Spleen (tissue), 11 donors: Measurements from ENCODE around the gene HAAO. TPM values are rescaled to one million over a fixed set of nuclear protein-coding genes. Genes with fewer than 3 reads are reported as not detected.

Experiments used
- DNase-seq: peaks from one replicate; pipeline ENCODE4 v3.0.0-alpha.2; 2020
- H3K27ac ChIP-seq, 8 donors: fragments of 200-600 bp; sonication (generic) in 7 of 8; 1 replicate in 4 of 8; 2 replicates in 4 of 8; pipeline versions ENCODE4 v1.5.0 to v1.8.0; 2016 to 2021; ENCODE audit warnings: inconsistent platforms in 4 of 8, mild to moderate bottlenecking in 4 of 8, moderate library complexity in 1 of 8
- H3K27me3 ChIP-seq, 7 donors: fragments of 200-600 bp; sonication (generic) in 6 of 7; replicated peaks in 1 of 7; 1 replicate in 4 of 7; 2 replicates in 3 of 7; pipeline versions ENCODE4 v1.5.0 to v1.8.0; 2016 to 2021; ENCODE audit warnings: inconsistent platforms in 3 of 7, mild to moderate bottlenecking in 1 of 7
- H3K36me3 ChIP-seq, 6 donors: fragments of 200-600 bp; sonication (generic) in 5 of 6; 1 replicate in 4 of 6; 2 replicates in 2 of 6; pipeline versions ENCODE4 v1.5.0 to v1.8.0; 2016 to 2021; ENCODE audit warnings: inconsistent platforms in 2 of 6
- H3K4me1 ChIP-seq, 6 donors: fragments of 200-600 bp; sonication (generic) in 5 of 6; 1 replicate in 3 of 6; 2 replicates in 3 of 6; pipeline versions ENCODE4 v1.5.0 to v1.8.0; 2016 to 2021; ENCODE audit warnings: inconsistent platforms in 3 of 6
- H3K4me3 ChIP-seq, 8 donors: fragments of 200-600 bp; sonication (generic) in 7 of 8; 1 replicate in 4 of 8; 2 replicates in 4 of 8; pipeline versions ENCODE4 v1.5.0 to v1.8.0; 2016 to 2021; ENCODE audit warnings: inconsistent platforms in 4 of 8, mild to moderate bottlenecking in 4 of 8, moderate library complexity in 2 of 8
- H3K9me3 ChIP-seq, 8 donors: fragments of 200-600 bp; sonication (generic) in 7 of 8; 1 replicate in 4 of 8; 2 replicates in 4 of 8; pipeline versions ENCODE4 v1.5.0 to v1.8.0; 2016 to 2021; ENCODE audit warnings: inconsistent platforms in 4 of 8
- POLR2A ChIP-seq, 3 donors: fragments of 450-650 bp; IDR thresholded peaks; one replicate each; pipeline ENCODE4 v1.5.1; 2017; ENCODE audit warnings: antibody characterized with exemption in 3 of 3, mild to moderate bottlenecking in 1 of 3
- POLR2AphosphoS5 ChIP-seq, 3 donors: sonication (generic); formaldehyde crosslinking; IDR thresholded peaks; one replicate each; pipeline ENCODE4 v1.5.1; 2017; ENCODE audit warnings: antibody characterized with exemption in 3 of 3
- WGBS, 5 donors: extraction: QIAGEN DNeasy Blood & Tissue Kit in 3 of 5; methylation state at CpG; one replicate each; pipeline versions ENCODE4 v1.1.5 to v1.1.7; 2013 to 2018; 5-methylcytosine and 5-hydroxymethylcytosine counted together
- intact Hi-C: fragments of 100-400 bp; cut with DNase I; formaldehyde crosslinking; loops from one replicate; pipeline ENCODE4 v1.15.0; 2023; ENCODE audit warnings: low total_unique reads
- polyA plus RNA-seq, 3 donors: library from polyadenylated mRNA; stranded (reverse); fragments of 200-250 nt; gene quantifications; one replicate each; pipeline ENCODE4 v1.2.1, GENCODE V29; 2013
- total RNA-seq, 7 donors: library from RNA; depleted of rRNA in 3 of 7; stranded (reverse); fragments of >200 nt in 3 of 7; fragmentation: NEBNext Ultra II Directional in 4 of 7; extraction: Animal tissue kit (Norgen Biotek cat#: 25700) in 4 of 7; gene quantifications; one replicate each; pipeline versions ENCODE4 v1.1.0 to v1.2.1, GENCODE V29; 2016 to 2021
- TF ChIP-seq, protein P1 (sequence below), 11 experiments: fragments of 200-600 bp in 7 of 11; fragments of 450-650 bp in 4 of 11; sonication (generic) in 4 of 11; IDR thresholded peaks in 8 of 11; conservative IDR thresholded peaks in 3 of 11; 1 replicate in 7 of 11; 2 replicates in 4 of 11; pipeline versions ENCODE4 v1.4.0 to v1.8.0; 2016 to 2021; ENCODE audit warnings: antibody characterized with exemption in 11 of 11, inconsistent platforms in 4 of 11, mild to moderate bottlenecking in 1 of 11
- donor health status: healthy with polysubstance abuse.
- donor health status: DM: no; HTN: no; CAD: no; lungs with moderate emphysema.
- donor health status: DM: no; HTN: no; CAD: no.
- donor health status: Bipolar disorder and iron deficiency.
- donor health status: healthy.
- donor health status: DM: no; HTN: no; CAD: no.
- donor health status: DM: yes; HTN: yes; CAD: no.

The HAAO gene
- total and polyA plus RNA-seq, 10 donors = 2.4 to 12.3 (median 8.0) TPM

- no peak for TF ChIP-seq POLR2A (IDR thresholded peaks at IDR 0.05)
- TF ChIP-seq, protein P1, sequence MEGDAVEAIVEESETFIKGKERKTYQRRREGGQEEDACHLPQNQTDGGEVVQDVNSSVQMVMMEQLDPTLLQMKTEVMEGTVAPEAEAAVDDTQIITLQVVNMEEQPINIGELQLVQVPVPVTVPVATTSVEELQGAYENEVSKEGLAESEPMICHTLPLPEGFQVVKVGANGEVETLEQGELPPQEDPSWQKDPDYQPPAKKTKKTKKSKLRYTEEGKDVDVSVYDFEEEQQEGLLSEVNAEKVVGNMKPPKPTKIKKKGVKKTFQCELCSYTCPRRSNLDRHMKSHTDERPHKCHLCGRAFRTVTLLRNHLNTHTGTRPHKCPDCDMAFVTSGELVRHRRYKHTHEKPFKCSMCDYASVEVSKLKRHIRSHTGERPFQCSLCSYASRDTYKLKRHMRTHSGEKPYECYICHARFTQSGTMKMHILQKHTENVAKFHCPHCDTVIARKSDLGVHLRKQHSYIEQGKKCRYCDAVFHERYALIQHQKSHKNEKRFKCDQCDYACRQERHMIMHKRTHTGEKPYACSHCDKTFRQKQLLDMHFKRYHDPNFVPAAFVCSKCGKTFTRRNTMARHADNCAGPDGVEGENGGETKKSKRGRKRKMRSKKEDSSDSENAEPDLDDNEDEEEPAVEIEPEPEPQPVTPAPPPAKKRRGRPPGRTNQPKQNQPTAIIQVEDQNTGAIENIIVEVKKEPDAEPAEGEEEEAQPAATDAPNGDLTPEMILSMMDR (IDR thresholded peaks at IDR 0.05 in 8 of 11, conservative IDR thresholded peaks at IDR 0.05 in 3 of 11) = no peak
- TF ChIP-seq POLR2AphosphoS5 (IDR thresholded peaks at IDR 0.05) = no peak
- Histone ChIP-seq H3K4me1 (peaks cover 0 to 24% (median 18%) of the 10 kb centered on the region in 6 donors), H3K27ac (no peak overlapping the region), H3K4me3 (no peak overlapping the region), H3K9me3 (no peaks in the 10 kb centered on the region), H3K36me3 (no peaks in the 10 kb centered on the region), H3K27me3 (no peaks in the 10 kb centered on the region)
- WGBS, 5 donors = 89 to 95% (median 92%) methylated on average over 6 of the region's 6 CpGs
- intact Hi-C loops = no loop called here
- DNase-seq = no peak
These were observed 14.4 kb upstream of the HAAO start for GRCh38 chr2:42806786-42807185.

DNA sequence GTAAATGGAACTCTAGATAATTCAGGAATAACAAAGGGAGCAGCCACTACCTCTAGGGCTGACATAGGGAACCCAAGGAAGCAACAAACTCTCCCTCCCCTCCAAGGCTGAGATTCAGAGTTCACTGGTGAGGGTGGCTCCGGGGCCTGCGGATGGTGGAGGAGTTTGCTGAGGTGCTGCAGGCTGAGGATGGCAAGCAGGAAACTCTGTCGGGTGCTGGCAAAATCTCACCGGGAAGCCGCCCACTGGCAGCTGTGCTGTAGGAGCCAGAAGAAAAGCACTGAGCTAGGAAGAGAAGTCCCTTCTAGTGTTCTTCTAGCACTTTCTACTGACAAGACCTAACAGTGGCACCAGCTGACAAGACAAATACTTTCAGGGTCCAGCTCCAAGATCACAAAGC lies 12.5 kb upstream of the HAAO start:
- Histone ChIP-seq H3K4me3 (no peak overlapping the region), H3K9me3 (no peaks in the 10 kb centered on the region), H3K36me3 (no peaks in the 10 kb centered on the region), H3K4me1 (peaks cover 0 to 19% (median 10%) of the 10 kb centered on the region in 6 donors), H3K27me3 (no peaks in the 10 kb centered on the region), H3K27ac (peak overlapping the region in 4 of 8 donors; percentile 10 to 62 (median 38))
- TF ChIP-seq POLR2AphosphoS5 (IDR thresholded peaks at IDR 0.05) (no peak), POLR2A (IDR thresholded peaks at IDR 0.05) (no peak)
- TF ChIP-seq, protein P1 (IDR thresholded peaks at IDR 0.05 in 8 of 11, conservative IDR thresholded peaks at IDR 0.05 in 3 of 11) = no peak
- WGBS, 5 donors = 60 to 84% (median 77%) methylated on average over 3 to 5 of the region's 5 CpGs
- intact Hi-C loops = no loop called here
- peak; percentile 66 for DNase-seq

DNA sequence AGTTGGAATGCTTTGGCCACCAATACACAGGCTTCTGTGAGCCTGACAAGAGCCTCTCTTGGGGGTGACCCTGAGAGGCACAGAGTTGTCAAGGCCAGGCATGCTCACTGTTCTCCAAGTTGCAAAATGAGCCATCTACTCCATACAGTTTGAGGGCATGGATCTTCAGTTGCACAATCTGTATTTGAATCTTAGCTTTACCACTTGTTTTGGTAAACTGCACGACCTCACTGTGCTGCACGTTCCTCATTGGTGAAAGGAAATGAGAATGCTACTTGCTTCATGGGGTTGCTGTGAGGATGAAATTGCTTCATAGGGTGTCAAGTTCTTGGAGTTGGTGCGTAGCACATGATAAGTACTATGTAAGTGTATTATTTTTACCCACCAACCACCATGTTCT lies 12.0 kb upstream of the HAAO start:
- intact Hi-C loops = no loop called here
- no peaks in the 10 kb centered on the region for H3K9me3 ChIP-seq
- no peak overlapping the region for H3K4me3 ChIP-seq
- peak; percentile 36 for DNase-seq
- no peaks in the 10 kb centered on the region for H3K27me3 ChIP-seq
- H3K4me1 ChIP-seq = peaks cover 0 to 16% (median 7%) of the 10 kb centered on the region in 6 donors
- H3K36me3 ChIP-seq = no peaks in the 10 kb centered on the region
- H3K27ac ChIP-seq = peak overlapping the region in 4 of 8 donors; percentile 50 to 62 (median 54)
- TF ChIP-seq POLR2AphosphoS5 (IDR thresholded peaks at IDR 0.05) = peak in 1 of 3 donors; percentile 51
- no peak for TF ChIP-seq POLR2A (IDR thresholded peaks at IDR 0.05)
- TF ChIP-seq, protein P1 (IDR thresholded peaks at IDR 0.05 in 8 of 11, conservative IDR thresholded peaks at IDR 0.05 in 3 of 11) = no peak
- 37 to 50% (median 43%) methylated on average over 3 of the region's 3 CpGs for WGBS, 5 donors

- TF ChIP-seq POLR2A (IDR thresholded peaks at IDR 0.05) (no peak), POLR2AphosphoS5 (IDR thresholded peaks at IDR 0.05) (no peak)
- TF ChIP-seq, protein P1 (IDR thresholded peaks at IDR 0.05 in 8 of 11, conservative IDR thresholded peaks at IDR 0.05 in 3 of 11) = no peak
- DNase-seq = no peak
- Histone ChIP-seq H3K27me3 (no peaks in the 10 kb centered on the region), H3K36me3 (no peaks in the 10 kb centered on the region), H3K9me3 (no peaks in the 10 kb centered on the region), H3K4me3 (no peak overlapping the region), H3K27ac (no peak overlapping the region), H3K4me1 (peaks cover 0 to 11% (median 0%) of the 10 kb centered on the region in 6 donors)
- intact Hi-C loops = no loop called here
- 86 to 92% (median 88%) methylated on average over 6 of the region's 6 CpGs for WGBS, 5 donors
These were observed 9.8 kb upstream of the HAAO start for GRCh38 chr2:42802150-42802549.
